GM21390 (cell line): ENCODE data around the gene PSME2.

Source experiments
- ATAC-seq: cut with Tn5 transposase; IDR thresholded peaks from one replicate; pipeline ENCODE4 v1.9.1; 2021; ENCODE audit not compliant: unreplicated experiment

The PSME2 gene

DNA sequence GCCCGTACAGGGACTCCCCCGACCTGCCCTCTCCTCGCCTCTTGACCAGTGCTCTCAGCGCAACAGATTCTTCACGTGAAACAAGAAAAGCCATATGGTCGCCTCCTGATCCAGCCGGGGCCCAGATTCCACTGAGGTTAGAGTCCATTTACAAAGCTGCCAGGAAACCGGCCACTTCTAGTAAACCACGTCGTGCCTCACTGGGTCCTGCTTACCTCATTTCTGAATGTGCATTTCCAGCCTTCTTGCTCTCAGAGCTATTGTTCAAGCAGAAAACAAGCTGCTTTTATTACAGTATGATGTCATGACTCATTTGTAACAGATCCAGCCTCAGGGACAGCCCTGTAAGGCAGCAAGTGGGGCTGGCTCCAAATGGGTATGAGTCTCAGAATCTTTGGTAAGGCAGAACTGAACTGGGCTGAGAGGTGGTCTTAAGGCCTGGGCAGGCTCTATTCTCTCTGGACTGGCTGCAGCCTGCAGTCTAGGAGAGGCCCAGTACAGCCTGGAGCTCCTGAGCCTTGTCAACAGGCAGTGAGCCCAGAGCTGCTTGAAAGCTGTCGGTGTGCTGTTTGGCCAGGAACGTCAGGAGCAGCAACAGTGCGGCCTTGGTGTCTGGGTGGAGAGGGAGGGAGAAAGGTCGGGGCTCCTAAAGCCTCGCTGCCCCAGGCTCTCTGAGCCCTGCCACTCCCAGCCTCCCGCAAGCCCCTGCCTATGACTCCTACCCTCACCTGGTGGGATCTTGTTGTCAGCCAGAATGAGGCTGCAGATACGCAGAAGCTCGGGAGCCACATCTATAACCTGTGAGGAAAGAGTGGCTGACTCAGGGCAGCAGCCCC is 33.8 kb upstream of the PSME2 start:
- ATAC-seq = no peak

DNA sequence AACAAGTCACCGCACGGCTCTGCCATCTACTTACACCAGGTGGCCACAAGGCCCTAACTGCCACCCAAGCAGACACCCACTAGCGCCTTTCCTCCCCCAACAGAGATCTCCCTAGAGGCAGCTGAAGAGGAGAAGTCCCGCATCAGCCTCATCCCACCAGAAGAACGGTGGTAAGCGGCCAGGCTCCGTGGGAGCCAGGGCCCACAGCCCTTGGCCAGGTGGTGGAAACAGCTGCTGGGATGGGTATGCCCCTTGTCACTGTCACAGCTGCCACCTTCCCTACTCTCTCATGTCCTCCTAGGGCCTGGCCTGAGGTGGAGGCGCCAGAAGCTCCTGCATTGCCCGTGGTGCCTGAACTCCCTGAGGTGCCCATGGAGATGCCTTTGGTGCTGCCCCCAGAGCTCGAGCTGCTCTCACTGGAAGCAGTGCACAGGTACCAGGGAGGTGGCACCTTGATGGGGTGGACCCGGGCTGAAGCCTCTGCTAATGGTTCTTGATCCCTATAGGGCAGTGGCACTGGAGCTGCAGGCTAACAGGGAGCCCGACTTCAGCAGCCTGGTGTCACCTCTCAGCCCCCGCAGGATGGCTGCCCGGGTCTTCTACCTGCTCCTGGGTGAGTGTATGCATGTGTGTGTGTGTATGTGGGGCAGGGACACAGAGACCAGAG is 33.0 kb upstream of the PSME2 start:
- no peak for ATAC-seq

DNA sequence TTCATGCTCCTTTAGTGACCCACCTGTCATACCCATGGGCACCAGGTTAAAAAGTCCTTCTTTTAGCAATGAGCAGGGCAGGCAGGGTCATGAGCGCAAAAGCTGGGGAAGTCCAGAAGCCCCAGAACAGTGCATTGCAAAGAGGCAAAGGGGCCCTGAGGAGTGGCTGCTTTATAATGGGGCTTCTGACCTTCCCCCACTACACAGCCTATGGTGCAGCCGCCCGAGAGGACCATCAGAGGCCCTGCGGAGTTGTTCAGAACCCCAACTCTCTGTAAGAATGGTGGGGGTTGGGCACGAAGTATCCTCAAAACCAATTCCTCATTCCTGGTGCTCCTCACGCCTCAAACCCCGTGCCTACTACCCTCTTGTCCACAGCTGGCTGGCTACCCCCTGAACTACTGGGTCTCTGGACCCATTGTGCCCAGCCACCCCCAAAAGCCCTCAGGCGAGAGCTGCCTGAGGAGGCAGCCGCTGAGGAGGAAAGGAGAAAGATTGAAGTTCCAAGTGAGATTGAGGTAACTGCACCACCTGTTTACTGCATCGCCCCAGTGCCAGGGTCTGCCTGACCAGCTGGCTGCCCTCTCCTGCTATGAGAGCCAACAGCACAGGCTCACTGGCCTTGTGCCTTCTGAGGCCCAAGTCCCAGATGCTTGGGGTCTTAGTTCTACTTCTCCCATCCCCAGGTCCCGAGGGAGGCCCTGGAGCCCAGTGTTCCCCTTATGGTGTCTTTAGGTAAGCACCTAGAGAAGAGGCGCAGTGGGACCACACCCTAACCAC is 32.2 kb upstream of the PSME2 start:
- ATAC-seq = no peak

DNA sequence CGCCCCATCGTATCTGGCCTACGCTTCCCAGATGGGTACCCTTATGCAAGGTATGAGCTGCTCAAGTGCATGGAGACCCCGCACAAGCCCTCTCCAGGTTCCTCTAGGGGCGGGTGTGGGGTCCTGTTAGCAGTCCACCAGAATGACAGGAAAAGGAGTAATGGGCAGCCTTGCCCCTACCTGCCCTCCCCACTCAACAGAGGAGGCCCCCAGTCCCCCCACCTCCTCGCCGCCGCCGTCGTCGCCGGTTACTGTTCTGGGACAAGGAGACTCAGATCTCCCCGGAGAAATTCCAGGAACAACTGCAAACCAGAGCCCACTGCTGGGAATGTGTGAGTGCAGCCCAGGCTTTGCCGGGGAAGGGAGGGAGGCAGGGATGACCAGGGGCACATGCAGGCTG is 31.5 kb upstream of the PSME2 start:
- no peak for ATAC-seq

DNA sequence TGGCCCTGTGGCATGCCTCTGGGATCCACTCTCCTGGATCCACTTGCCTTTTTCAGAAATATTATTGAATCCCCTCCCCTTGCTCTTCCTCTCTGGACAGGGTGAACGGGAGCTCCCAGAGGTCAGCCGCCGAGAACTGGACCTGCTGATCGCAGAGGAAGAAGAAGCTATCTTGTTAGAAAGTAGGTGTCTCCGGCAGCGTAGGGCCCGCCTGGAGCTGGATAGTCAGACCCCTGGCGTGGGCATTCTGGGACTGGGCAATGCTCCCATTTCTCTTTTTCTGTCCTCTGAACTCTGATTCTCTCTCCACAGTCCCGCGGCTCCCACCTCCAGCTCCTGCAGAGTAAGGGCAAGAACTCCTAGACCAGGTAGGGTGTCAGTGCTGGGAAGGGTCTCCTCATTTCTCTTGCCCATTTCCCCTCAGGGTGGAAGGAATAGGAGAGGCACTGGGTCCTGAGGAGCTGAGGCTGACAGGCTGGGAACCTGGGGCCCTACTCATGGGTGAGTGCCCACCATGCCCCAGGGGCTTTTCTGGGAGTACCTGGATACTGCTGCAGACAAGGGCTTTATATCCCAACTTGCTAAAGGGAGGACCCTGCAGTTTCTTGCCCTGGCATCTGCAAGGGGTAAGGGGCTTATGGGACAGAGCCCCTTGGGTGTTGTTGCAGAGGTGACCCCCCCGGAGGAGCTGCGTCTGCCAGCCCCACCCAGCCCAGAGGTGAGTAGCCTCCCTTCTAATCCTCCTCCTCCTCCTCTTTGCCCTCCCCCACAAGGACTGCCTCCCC is 30.8 kb upstream of the PSME2 start:
- ATAC-seq = no peak

DNA sequence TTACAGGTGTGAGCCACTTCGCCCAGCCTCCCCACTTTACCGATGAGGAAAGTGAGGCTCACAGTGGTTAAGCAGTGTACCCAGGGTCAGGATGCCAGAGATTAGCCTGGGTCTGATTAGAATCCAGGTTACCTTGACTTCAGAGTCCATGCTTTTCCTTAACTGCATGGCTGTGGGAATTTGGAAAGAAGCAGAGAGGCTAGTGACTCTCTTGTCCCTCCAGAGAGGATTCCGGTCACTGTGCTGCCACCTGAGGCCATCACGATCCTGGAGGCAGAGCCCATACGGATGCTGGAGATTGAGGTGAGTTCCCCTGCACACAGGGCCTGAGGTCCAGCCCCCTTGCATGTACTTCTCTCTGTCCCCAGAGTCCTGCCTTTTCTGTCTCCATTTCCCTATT is 30.2 kb upstream of the PSME2 start:
- no peak for ATAC-seq

DNA sequence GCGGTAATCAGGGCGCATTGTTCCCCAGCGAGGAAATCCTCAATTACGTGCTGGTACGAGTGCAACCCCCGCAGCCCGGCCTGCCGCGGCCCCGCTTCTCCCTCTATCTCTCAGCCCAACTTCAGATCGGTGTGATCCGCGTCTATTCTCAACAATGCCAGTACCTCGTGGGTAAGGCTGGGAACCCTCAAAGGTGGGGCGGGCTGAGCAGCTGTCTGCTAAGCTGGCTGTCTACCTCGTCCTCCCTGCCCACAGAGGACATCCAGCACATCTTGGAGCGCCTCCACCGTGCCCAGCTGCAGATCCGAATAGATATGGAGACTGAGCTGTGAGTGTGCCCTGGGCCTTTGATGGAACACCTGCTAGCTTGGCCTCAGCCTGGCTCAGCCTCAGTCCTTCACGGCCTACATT is 26.5 kb upstream of the PSME2 start:
- no peak for ATAC-seq

DNA sequence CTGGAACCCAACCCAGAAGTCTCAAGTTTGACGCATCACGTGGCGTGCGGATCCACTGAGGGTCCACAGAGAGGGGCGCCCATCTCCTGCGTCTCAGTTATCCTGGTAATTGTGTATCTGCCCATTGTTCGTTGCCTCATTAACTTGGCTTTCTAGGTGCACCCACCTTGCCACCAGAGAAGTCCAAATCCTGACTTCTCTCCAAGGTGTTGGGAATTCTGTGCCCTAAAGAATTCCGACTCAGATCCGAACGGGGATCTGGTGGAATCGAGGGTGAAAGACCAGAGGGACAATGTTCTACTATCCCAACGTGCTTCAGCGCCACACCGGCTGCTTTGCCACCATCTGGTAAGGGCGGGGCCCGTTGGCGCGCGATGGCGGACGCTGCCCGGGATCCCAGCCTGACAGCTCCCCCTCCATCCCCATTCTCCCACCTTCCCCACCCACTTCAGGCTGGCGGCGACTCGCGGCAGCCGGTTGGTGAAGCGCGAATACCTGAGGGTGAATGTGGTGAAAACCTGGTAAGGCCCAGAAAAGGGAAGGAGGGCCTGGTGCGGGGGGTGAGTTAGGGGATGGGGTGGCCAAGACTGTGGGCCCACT is 26.0 kb upstream of the PSME2 start:
- no peak for ATAC-seq

DNA sequence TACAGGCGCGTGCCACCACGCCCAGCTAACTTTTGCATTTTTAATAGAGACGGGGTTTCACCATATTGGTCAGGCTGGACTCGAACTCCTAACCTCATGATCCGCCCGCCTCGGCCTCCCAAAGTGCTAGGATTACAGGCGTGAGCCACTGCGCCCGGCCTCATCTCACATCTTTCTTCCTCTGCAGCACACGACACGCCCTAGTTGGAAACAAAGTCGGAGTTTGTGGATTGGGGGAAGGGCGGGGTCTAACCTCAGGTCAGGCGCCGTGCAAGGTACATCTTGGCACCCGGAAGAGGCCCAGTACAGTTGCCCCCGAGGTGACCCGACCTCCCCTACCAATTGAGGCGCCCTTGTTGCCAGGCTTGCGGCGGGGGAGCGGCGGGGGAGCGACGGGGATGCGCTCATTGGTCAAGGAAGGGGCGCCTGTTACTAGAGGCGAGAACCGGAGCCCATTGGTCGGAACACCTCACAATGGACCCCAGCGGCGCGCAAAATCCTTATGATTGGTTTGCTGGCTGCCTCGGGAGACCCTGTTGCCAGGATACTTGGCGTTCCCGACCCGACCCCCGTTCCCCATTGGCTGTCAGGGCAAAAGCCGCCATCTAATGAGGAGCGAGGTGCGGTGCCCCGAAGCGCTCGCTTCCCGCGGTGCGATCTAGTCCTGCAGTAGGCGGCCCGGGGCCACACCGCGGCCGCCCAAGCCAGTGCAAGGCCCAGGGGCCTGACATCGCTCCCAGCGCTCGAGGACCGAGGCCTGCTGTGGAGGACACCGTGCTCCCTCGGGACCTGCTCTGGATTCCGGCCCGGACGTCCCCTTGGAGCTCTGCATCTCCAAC is 25.2 kb upstream of the PSME2 start, which contains the start of gene REC8:
Gene REC8, plus strand, starts transcription at position 659 of the 839 bp plus-strand sequence. CDS start 473 bp downstream, outside the sequence.
- peak; percentile 84 for ATAC-seq

DNA sequence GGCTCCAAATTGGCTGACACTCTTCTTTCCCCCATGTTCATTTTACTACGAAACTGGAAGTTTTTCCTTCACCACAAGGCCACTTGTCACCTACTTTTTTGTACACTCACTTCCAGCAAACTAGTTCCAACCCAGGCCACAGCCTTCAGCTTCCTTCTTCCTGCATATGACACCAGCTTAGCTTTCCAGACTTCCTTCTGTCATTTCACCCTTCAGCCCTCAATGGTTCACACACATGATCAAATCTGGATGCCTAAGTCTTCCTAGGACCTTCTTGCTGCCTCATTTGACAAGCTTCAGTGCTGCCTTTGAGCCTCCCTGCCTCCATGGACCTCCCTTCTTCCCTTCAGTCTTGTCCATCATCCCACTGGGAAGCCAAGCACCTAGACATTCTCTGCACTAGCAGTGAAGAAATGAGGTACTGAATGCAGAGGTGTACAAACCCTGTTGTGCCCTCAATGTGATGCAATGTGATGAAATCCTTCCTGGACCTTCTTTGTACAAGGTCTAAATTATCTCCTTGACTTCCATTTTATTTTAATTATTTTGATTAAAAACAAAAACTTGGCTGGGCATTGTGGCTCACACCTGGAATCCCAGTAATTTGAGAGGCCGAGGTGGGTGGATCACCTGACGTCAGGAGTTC is 21.2 kb upstream of the PSME2 start:
- no peak for ATAC-seq

DNA sequence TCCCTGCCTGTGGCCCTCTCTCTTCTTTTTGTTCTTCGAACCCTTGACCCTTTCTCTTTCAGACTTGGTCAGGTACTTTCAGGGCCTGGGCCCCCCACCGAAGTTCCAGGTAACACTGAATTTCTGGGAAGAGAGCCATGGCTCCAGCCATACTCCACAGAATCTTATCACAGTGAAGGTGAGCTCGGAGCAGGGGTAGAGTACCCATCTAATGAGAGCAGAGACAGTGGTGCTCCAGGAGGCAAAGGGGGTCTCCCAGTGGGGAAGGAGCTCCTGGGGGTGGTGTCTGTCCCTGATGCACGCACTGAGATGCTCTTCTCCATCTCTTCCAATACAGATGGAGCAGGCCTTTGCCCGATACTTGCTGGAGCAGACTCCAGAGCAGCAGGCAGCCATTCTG is 19.4 kb upstream of the PSME2 start:
- ATAC-seq = no peak

DNA sequence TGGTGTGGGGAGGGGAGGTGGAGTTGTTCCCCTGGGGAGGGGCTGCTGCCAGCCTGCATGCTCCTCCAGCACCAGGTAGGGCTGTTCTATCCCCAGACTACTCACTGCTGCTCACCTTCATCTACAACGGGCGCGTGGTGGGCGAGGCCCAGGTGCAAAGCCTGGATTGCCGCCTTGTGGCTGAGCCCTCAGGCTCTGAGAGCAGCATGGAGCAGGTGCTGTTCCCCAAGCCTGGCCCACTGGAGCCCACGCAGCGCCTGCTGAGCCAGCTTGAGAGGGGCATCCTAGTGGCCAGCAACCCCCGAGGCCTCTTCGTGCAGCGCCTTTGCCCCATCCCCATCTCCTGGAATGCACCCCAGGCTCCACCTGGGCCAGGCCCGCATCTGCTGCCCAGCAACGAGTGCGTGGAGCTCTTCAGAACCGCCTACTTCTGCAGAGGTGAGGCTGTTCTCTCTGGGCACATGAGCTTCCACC is 18.1 kb upstream of the PSME2 start:
- no peak for ATAC-seq

DNA sequence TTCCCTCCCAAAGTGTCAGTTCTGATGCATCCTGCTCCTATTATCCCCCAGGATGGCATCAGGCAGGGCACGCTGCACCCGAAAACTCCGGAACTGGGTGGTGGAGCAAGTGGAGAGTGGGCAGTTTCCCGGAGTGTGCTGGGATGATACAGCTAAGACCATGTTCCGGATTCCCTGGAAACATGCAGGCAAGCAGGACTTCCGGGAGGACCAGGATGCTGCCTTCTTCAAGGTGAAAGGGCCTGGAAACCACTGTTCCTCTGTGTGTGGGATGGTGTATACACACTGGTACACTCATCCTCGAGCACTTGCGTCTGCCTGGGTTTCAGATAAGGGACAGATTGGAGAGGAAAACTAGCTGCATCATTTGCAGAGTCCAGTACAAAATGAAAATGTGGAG is 15.7 kb upstream of the PSME2 start:
- ATAC-seq = no peak

DNA sequence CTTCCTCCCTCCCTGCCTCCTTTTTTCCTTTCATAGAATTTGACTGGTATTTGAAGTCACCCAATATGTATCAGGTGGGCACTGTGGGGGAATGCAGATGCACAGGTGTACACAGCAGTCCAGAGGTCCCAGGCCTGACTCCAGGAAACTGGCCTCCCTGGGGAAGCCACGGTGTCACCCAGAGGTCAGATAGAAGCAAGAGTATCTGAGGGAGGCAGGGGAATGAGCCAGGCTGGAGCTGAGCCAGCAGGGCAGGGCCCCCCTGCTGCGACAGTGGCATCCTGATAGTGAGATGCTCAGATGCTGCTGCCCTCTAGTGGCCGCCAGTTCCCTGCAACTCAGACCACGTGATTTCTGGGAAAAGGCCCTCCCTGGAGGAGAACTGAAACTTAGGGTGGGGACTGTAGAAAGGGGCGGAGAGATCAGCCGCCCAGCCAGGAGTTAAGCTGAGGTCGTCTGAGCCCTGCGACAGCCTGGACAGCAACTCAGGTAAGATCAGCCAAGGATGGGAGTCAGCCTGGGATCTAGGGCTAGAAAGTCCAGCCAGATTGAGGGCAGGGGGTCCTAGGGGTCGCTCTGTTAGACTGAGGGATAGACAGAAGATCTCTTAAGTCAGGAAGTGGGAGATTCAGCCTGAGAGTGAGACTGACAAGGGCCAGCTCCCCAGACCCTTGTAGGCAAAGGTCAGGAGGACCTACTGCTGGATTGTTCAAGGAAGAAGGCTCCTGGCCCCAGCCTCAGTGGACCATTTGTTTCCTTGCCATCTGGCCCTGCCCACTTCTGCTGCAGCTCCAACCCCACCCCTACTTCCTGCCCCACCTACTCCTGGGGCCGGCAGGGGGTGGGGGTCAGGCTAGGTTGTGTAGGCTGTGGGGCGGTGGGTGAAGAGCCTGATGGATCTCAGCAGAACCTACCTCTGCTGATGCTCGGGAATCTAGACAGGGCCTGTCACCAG is 14.7 kb upstream of the PSME2 start, which contains the start of gene IRF9:
Gene IRF9, plus strand, starts transcription at position 416 of the 955 bp plus-strand sequence. CDS start 880 bp downstream, outside the sequence.
- ATAC-seq = peak; percentile 79

DNA sequence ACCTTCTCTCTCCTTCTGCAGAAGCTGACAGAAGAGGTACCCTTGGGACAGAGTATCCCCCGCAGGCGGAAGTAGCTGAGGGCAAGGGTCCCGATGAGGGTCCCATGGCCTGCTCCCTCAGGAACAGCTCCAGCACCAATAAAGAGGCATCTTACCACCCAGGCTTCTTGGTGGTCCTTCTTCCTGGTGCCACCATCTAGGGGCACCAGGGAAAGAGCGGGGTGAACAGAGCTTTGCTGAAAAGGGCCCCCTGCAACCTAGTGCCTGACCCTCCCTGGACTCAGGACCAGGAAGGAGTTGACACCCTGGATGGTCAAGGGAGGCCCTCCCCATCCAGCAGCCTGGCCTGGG is 14.1 kb upstream of the PSME2 start:
- ATAC-seq = no peak

DNA sequence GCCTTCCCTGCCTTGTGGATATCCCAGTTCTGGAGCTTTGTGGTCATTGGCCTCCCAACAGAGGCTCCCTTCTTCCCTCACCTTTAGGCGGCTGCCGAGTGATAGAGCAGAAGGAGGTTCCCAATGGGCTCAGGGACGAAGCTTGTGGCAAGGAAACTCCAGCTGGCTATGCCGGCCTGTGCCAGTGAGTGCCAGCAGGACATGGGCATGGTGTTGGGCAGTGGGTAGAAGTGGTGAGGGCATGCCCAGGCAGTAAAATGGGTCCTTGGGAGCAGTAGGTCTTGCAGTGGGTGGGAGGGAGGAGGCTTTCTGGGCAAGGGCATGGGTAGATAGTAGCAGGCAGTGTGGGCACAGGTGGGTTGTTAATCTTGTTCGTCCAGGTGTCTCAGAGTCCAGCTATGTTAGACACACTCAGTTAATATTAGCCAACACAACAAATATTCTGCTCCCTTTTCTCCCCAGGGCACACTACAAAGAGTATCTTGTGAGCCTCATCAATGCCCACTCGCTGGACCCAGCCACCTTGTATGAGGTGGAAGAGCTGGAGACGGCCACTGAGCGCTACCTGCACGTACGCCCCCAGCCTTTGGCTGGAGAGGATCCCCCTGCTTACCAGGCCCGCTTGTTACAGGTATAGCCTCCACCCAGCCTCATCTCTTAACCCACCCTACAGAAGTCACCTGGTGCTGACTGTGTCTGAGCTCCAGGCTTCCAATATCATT is 13.5 kb upstream of the PSME2 start:
- ATAC-seq = no peak

DNA sequence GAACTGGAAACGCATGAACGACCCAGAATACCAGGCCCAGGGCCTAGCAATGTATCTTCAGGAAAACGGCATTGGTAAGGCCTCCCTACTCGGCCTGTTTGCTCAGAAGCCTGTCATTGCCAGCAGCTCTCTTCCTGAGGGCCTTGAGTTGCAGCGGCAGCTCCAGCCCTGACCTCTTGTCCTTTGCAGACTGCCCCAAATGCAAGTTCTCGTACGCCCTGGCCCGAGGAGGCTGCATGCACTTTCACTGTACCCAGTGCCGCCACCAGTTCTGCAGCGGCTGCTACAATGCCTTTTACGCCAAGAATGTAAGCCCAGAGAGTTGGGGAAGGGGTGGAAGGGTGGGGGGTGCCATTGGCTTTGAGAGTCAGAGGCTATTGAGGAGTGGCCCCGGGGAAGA is 10.9 kb upstream of the PSME2 start:
- ATAC-seq = no peak
